Hematopoietic multipotent progenitor cell (in vitro differentiated cells): ENCODE results near the gene C9orf50. TPM values are rescaled to one million over a fixed set of nuclear protein-coding genes. Genes with fewer than 3 reads are reported as not detected.
"Not testable (repeated sequence)": the region's sequence is repeated elsewhere in the genome, so short reads cannot be mapped to it uniquely, and the experiment has no call there.

Experiments used
- DNase-seq, 3 donors: peaks; one replicate each; pipeline ENCODE4 v3.0.0-alpha.2; 2011 to 2015; ENCODE audit warnings: low read depth in 2 of 3, low spot score in 2 of 3
- total RNA-seq: library from RNA; depleted of rRNA; stranded (reverse); fragments of >200 nt; gene quantifications from one replicate; pipeline ENCODE4 v1.2.3, GENCODE V29; 2012

C9orf50 gene, protein sequence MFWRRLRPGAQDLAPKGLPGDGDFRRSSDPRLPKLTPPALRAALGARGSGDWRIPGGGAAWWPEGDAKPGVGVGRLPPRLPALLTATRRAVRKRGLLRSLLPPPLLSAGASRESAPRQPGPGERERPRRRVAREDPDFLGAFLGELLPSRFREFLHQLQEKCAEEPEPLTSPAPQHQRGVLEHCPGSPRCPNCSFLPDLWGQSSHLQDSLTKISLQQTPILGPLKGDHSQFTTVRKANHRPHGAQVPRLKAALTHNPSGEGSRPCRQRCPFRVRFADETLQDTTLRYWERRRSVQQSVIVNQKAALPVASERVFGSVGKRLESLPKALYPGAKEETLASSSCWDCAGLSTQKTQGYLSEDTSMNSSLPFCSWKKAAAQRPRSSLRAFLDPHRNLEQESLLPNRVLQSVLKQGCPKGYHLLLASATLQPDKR
- total RNA-seq = not detected

DNA sequence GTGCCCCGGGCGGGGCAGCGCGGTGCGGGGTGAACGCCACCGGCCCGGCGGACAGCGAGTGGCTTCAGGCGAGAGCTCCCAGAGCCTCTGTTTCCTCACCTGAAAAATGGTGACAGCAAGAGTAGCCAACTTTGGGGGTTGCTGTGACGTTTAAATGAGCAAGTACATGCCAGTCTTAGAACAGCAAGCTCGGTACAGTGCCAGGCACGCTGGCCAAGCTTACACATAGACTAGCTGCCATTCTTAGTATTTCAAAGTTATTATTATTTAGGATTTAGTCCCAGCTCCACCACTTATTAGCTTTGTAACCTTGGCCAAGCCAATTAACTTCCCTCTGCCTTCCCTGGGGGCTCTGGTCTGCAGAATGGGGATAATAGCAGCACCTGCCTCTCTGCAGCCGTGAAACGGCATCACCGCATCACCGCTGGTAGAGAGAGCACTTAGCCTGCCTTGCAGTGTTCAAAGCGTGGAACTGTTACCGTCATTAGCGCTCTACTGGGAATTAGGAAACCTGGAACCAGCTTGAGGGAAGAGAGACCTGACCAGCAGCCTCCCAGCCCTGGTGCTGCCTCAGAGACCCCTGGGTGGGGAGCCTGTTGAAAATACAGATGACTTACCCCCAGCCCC is at the start of gene C9orf50:
TSS of gene C9orf50 (minus strand) at position 433 of the 627 bp plus-strand sequence. CDS start 527 bp downstream, outside the sequence.
- no peak for DNase-seq

DNA sequence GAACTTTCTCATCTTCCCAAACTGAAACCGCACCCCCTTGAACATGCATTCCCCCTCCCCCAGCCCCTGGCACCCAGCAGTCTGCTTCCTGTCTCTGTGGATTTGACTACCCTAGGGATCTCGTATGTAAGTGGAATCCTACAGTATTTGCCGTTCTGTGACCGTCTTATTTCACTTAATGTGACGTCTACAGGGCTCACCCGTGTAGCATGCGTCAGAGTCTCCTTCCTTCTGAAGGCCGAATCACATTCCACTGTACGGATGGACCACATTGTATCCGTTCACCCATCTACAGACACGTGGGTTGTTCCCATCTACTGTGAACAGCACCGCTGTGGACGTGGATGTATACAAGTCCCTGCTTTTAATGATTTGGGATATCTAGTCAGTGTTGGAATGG is 49.0 kb upstream of the C9orf50 start:
- DNase-seq = no peak

DNA sequence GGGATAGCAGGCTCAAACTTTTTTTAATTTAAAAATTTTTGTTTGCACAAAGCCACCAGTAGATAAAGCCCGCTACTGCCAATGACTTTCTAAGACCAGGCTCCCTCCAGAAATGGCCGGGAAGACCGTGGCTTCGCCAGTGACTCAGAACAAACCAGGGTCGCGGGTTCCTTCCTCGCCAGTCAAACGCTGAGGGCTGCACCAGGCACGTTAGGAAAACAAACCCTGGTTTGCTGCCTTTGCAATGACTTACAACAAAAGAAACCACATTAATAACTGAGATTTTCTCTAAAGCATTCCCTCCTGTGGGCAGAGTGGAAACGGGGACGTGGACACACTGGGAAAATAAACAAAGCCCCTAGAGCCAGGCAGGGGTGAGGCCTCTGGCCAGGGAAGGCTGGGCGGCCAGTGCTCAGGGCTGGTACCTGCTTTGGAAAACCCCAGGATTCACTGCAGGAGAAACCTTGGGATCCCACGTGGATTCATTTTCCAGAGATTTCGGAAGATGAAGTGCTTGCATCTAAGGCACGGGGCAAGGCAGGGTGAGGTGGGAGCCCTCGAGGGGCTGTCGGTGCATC is 48.3 kb upstream of the C9orf50 start:
- DNase-seq = peak in 2 of 3 donors; percentile 18 to 24

DNA sequence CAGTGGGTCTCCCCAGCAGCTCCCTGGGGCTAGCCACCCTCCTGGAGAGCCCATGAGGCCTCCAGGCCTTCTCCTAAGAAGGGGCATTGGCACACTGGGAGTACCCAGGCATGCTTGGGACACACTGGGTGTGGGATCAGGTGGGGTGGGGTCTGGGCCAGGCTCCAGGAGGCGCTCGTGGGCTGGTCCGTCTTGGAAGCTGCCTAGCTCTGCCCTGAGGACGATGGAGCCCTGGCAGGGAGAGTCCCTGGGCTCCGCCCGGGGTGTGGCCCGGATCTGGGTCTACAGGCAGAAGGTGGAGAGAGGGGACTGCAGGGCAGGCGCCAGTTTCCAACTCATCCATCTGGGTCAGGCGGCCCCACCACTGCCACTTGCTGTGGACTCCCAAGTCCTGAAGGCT is 46.9 kb upstream of the C9orf50 start:
- DNase-seq = no peak

DNA sequence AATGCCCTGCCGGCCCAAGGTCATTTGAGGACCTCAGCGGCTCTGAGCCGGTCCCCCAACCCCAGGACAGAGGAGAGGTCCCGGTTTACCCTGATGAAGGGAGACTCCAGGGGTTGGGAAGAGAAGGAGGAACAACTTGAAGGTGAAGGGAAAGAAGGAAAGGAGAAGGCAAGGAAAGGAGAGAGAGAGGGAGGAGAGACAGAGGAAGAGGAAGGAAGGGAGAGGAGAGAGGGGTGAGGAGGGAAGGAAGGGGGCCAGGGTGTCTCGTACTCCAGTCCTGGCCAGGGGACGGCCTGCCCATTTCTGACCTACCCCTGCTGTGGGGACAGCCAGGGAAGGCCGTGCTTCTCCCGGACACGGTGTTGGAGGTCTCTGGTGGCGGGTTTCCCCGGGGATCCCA is 46.5 kb upstream of the C9orf50 start:
- DNase-seq = no peak

DNA sequence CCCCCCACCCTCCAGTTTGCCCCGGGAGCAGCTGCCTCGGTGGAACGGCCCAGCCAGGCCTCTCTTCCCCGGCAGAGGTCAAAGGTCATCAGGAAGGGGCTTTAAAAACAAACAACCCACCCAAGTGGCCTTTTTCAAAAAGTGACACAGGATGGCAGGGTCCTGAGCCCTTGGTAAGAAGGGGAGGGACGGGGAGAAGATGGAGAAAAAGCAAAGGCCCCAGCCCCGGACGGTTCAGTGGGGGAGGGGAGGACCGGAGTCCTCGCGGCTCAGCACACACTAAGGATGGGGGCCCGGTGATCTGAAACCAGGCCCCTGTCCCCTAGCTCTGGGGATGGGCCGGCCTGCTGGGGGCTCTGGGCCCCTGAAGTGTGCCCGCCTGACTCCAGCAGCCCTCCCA is 45.7 kb upstream of the C9orf50 start:
- DNase-seq = no peak

DNA sequence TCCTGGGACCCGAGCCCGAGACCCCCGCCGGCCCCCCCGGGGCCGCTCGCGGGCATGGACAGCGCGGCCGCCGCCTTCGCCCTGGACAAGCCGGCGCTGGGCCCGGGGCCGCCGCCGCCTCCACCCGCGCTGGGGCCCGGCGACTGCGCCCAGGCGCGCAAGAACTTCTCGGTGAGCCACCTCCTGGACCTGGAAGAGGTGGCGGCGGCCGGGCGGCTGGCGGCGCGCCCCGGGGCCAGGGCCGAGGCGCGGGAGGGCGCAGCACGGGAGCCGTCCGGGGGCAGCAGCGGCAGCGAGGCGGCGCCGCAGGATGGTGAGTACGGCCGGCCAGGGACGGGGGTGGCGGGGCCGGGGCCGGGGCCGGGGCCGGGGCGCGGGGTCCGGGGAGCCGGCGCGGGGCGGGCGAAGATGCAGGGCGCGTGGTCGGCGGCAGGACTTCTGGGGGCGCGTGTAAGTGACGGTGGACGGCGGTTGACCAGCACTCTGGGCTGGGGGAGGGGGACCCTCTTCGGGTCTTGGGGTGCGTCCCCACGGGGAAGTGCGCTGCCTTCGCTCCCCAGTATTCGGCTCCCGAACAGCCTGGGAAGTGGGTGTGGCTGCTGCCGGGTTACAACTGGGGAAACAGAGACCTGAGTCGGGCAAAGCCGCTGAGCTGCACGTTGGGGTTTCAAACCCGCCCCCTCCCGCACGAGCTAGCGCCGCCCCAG is 45.1 kb upstream of the C9orf50 start:
- DNase-seq = no peak

DNA sequence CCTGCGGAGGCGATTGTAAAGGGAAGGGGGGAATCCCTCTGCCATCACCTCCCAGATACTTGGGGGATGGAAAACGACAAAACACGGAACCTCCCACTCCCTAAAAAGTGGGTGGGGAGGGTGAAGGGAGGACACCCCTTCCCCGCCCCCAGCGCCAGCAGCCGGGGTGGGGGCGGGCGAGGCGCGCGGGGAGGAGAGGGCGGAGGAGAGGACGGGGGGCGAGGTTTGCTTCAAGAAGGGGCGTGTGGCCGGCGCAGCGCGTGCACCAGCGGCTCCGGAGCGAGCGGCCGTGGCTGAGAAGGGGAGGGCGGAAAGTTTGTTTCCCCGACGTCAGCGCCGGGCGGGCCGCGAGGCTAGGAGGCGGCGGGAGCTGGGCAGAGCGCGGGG is 44.5 kb upstream of the C9orf50 start, which contains the start of gene PRRX2:
TSS of gene PRRX2 (plus strand) at position 259 of the 387 bp plus-strand sequence. CDS start 221 bp downstream, outside the sequence.
- DNase-seq = peak in 1 of 3 donors; percentile 47

DNA sequence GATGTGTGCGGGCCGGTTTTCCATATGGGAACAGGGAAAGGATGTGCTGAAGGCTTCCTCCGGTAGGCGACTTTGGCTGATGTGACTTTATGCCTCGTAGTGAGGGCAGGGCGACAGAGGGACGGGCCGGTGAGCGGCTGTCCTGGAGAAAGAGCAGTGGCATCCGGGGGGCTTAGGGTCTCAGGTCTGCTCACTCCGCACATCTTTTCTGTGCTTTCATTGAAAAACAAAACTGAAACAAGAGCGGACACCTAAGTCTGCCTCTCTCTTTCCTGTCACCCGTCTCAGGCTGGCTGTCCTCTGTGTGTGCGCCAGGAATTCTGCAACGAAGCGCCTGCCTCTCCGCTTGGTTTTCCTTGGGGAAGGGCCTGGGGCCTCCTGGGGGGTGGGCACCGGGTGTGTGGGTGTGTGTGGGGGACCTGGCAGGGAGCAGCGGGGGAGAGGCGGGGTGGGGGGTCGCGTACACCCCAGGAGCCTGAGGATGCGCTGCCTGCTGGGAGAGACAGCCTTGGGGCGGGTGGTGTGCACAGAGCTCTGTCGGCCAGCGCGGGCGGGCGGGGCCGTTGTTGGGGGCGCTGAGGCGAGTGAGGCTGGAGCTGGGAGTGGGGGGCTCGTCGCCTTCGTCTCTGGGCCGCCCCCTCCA is 44.0 kb upstream of the C9orf50 start:
- DNase-seq = peak in 1 of 3 donors; percentile 27

DNA sequence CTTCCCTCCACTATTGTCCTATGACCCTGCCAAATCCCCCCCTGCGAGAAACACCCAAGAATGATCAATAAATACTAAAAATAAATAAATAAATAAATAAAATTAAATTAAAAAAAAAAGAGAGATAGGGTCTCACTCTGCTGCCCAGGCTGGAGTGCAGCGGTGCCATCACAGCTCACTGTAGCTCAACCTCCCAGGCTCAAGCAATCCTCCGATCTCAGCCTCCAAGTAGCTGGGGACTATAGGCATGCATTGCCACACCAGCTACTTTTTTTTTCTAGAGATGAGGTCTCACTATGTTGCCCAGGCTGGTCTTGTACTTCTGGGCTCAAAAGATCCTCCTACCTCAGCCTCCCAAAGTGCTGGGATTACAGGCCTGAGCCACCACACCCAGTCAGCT is 41.3 kb upstream of the C9orf50 start:
- DNase-seq = not testable (repeated sequence)

DNA sequence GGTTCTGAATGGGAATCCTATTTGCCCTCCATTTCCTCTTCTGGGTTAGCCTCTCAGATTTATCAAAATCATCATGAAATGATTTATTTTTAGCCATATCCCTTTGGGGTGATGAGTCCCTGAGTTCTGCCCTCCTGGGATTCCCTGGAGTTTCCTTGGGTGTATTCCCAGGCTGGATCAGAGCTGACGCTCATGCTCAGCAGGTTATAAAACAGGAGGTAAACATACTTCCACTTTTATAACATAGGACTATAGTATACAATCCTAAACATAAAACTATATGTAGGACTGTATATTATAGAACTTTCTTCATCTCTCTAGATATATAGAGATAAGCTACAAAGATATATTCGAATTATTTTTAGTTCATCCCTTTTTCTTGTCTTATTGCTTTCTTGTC is 40.1 kb upstream of the C9orf50 start:
- DNase-seq = no peak

DNA sequence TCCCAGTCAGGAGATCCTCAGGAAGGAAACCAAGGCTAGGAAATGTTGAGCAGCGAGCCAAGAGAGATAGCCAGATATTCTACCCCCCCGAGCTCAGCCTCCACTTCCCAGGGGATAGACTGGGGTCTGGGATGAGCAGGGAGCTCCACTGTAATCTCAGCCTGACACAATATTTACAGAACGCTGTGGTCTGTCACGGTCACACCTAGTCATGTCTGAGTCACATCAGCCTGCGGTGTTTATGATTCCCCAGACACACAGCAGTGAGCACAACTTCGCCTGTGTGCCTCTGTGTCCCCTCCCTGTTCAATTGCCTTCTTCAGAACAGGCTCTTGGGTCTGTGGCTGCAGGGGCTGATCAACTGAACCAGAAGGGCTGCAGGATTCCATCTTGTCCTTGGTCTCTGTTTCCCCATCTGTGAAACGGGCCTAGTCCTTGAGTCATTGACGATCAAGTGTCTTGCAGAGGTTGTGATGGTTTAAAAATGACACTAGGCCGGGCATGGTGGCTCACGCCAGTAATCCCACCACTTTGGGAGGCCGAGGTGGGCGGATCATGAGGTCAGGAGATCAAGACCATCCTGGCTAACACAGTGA is 36.0 kb upstream of the C9orf50 start:
- DNase-seq = no peak

DNA sequence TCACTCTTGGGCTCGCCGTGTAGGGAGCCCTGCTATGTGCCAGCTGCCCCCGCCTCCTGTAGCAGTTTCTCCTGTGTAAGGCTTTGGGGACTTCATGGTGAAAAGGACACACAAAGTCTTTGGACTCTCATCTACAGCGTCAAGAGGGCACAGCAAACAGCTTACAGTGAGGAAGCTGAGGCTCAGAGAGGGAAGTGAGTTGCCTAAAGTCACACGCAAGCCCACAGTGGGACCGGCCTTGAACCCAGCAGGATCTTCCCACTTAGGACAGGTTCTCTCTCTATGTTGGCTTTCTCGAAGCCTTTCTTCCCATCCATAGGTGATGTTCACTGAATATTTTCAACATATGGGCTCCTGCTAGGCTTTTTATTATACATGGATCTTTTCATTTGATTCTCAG is 34.8 kb upstream of the C9orf50 start:
- no peak for DNase-seq

DNA sequence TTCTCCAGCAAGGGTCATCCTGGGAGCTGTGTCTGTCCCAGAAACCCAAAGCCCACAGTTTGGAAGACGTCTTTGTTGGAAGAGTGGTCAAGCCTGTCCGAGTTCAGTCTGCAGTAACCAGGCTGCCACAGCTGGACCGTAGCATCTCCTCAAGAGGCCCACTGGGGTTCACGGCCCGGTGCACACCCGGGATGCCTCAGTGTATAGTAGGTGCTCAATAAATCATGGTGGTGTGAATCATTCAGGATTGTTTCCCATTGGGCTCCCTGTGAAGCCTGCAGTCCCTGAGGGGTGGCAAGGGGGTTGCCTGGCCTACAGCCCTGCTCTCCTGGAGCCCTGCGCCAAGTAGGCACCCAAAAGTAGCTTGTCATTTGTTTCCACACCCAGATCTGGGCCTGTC is 34.3 kb upstream of the C9orf50 start:
- no peak for DNase-seq

DNA sequence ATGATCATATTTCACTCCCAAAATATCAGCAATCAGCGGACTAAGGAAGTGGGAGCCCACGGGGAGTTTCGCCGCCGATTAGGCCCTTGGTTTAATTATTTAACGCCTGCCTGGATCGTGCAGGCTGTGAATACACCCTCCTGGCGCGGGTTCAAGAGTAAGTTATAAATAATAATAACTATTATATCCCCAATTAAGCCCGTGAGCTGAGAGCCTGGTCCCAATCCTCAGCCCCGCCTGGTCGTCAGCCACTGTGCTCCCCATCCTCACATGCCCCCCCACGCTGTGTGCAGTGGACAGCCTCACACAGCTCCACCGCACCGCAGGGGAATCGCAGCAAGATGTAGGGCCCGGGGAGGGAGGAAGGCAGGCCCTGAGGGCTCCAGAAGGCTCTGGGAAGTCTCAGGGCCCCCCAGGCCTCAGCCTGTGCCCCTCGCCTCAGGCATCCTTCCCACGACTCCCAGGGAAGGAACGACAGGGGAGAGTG is 33.7 kb upstream of the C9orf50 start:
- no peak for DNase-seq

DNA sequence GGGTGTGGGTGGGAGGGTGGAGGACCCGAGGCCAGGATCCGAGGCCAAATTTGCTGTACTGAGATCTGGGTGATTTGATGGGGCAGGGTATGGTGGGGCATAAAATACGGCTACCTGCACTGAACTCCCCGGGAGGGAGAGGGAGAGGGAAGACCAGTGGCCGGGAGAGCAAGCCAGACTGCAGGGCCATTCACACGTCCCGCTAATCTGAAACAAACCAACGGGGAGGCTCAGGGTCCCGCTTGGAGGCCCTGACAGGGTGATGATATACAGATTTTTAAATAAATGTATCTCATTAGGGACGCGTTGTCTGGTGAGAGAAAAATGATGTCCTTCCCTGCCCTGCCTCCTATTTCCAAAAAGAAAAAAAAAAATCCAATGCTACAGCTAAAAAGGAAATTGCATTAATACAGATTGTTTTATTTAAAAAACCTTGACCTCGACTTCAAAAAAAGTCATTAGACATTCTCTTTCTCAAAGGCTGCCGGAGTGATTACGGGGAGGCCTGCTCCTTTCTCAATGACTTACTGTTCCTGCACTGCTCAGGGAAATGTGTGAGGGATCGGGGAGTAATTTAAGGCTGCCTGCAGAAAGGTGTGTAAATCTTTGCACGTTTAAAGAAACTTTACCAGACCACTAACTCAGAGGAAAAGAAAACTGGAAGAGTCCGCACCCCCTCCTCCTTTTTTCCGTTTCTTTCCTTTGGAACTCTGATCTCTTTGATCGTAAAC is 33.1 kb upstream of the C9orf50 start:
- no peak for DNase-seq

DNA sequence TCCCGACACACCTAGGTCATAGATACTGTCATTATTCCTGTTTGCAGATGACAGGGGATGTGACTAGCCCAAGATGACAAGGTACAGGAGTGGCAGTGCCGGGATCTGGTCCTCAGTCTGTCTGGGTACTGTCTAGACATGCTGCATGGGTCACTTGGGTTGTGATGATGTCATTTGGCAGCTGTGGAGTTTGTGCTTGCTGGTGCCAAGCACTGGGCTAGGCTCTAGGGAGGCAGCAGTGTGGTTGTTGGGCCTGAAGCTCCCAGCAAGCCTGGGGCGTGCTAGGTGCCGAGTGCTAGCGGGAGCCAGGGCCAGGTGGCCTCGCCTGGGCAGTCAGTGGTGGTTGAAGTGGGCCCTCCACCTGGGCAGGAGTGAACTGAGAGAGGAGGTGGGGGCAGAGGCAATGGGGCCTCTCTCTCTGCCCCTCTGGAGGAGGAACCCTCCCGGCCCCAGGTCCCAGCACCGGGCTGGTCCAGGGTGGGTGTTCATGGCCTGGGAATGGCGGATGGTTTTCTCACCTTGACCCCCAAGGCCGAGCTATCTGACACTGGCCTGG is 29.9 kb upstream of the C9orf50 start:
- no peak for DNase-seq

DNA sequence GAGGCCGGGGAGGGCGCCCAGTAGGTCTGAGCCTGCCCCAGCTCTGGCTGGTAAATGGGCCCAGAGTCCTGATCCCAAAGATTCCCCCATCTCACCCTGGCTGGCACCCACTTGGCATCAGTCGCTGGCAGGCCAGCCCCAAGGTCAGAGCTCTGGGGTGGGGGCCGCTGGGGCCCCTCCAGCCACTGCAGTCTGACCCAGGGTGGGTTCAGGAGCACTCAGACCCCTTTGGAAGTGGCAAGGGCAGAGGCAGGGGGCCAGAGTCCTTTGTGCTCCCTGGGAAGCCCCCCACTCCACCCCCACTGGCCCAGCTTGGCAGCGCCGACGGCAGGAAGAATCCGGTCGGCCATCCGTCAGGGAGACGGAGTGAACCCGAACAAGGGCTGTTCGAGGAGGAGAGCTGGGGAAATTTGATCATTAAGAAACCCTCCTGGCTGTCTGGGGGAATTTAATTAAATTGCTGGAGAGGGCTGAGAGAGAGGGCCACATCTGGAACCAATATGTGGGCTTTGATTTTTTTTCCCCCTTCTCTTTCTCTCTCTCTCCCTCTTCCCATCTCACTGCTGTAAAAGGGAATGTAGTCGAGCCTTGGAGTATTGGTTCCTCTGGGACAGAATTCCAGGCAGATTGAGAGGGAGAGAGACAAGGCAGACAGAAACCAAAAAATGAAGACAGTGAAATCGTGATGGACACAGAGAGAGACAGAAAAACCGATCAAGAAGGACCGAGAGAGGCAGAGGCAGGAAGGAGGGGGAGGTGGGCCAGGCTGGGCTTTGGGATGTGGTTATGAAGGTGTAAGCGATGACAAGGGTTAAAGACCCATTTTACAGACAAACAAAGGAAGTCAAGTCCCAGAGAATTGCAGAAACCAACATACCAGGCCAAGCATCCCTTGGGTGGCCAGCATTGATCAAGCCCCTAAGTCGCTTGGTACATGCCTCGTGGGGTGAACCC is 29.1 kb upstream of the C9orf50 start:
- no peak for DNase-seq
